ENCODE measurements around the gene EHHADH. TPM values are rescaled to one million over a fixed set of nuclear protein-coding genes. Genes with fewer than 3 reads are reported as not detected.
A peak's percentile ranks its signal among the peaks of the same experiment; 100 is the strongest.

Gene EHHADH
- total RNA-seq, 1 donor from 2014 or later = 2.8 TPM

DNA sequence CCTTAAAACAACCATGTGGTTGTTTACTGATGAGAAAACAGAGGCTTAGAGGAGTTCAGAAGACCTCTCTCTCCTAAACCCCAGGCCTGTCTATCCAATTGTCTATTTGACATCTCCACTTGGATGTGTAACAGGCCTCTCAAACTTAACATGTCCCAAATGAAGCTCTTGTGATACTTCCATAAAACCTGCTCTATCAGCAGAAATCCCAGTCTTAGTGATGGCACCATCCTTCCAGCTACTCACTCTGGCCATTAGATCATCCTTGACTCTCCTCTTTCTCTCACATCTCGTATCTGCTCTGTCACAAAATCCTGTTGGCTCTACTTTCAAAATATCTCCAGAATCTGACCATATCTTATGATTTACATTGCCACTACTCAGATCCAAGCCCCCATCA lies 28.8 kb downstream of the EHHADH start:
- TF ChIP-seq, protein P1, sequence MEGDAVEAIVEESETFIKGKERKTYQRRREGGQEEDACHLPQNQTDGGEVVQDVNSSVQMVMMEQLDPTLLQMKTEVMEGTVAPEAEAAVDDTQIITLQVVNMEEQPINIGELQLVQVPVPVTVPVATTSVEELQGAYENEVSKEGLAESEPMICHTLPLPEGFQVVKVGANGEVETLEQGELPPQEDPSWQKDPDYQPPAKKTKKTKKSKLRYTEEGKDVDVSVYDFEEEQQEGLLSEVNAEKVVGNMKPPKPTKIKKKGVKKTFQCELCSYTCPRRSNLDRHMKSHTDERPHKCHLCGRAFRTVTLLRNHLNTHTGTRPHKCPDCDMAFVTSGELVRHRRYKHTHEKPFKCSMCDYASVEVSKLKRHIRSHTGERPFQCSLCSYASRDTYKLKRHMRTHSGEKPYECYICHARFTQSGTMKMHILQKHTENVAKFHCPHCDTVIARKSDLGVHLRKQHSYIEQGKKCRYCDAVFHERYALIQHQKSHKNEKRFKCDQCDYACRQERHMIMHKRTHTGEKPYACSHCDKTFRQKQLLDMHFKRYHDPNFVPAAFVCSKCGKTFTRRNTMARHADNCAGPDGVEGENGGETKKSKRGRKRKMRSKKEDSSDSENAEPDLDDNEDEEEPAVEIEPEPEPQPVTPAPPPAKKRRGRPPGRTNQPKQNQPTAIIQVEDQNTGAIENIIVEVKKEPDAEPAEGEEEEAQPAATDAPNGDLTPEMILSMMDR (conservative IDR thresholded peaks at IDR 0.05) = no peak
- Mint-ChIP-seq H3K4me1 (no peaks in the 10 kb centered on the region), H3K9me3 (no peaks in the 10 kb centered on the region), H3K4me3 (no peak overlapping the region), H3K27ac (ENCODE audit: unreplicated experiment) (no peak overlapping the region), H3K27me3 (ENCODE audit: low read depth) (no peaks in the 10 kb centered on the region), H3K36me3 (ENCODE audit: low read depth) (peaks cover 2% of the 10 kb centered on the region)
- no peak for DNase-seq (ENCODE audit: low read depth, low spot score)

DNA sequence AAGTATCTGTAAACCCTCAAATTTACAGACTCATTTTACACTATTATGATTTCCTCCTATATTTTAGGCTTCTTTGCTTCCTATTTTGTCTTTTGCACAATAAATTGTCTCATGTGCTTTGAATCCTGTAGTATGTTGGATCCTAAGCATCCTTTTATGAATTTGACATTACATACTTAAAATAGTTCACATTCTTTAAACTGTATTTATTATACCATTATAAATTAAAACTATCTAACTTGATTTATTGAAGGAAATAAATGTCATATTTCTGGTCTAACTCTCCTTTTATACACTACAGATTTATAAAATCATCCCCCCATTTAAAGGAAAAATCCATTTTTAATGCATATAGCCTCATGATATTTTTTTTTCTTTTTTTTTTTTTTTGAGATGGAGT lies 32.6 kb downstream of the EHHADH start:
- no peaks in the 10 kb centered on the region for H3K27me3 Mint-ChIP-seq (ENCODE audit: low read depth)
- no peak overlapping the region for H3K27ac Mint-ChIP-seq (ENCODE audit: unreplicated experiment)
- TF ChIP-seq, protein P1 (conservative IDR thresholded peaks at IDR 0.05) = no peak
- H3K4me3 Mint-ChIP-seq = no peak overlapping the region
- H3K36me3 Mint-ChIP-seq (ENCODE audit: low read depth) = no peaks in the 10 kb centered on the region
- no peak for DNase-seq (ENCODE audit: low read depth, low spot score)
- peaks cover 8% of the 10 kb centered on the region for H3K4me1 Mint-ChIP-seq
- H3K9me3 Mint-ChIP-seq = no peaks in the 10 kb centered on the region

DNA sequence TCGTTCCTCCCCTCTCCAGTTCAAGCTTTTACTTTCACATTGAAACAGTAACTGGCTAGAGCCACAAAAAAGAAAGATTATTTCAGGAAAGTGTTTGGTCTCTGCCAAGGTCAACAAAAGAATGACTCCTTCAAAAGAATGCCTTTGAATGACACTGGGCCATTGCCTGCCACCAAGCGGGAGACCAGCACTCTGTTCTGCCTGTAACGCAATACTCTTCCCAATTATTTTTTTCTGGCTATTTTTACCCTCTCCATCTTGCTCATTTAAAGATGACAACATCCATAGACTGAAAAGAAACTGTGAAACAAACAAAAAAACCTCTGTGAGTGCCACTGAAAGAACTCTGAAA lies 37.3 kb downstream of the EHHADH start:
- Mint-ChIP-seq H3K27me3 (ENCODE audit: low read depth) (no peaks in the 10 kb centered on the region), H3K4me1 (peaks cover 10% of the 10 kb centered on the region), H3K4me3 (peak overlapping the region; percentile 62), H3K27ac (ENCODE audit: unreplicated experiment) (no peak overlapping the region), H3K36me3 (ENCODE audit: low read depth) (no peaks in the 10 kb centered on the region), H3K9me3 (no peaks in the 10 kb centered on the region)
- DNase-seq (ENCODE audit: low read depth, low spot score) = no peak
- TF ChIP-seq, protein P1 (conservative IDR thresholded peaks at IDR 0.05) = no peak

DNA sequence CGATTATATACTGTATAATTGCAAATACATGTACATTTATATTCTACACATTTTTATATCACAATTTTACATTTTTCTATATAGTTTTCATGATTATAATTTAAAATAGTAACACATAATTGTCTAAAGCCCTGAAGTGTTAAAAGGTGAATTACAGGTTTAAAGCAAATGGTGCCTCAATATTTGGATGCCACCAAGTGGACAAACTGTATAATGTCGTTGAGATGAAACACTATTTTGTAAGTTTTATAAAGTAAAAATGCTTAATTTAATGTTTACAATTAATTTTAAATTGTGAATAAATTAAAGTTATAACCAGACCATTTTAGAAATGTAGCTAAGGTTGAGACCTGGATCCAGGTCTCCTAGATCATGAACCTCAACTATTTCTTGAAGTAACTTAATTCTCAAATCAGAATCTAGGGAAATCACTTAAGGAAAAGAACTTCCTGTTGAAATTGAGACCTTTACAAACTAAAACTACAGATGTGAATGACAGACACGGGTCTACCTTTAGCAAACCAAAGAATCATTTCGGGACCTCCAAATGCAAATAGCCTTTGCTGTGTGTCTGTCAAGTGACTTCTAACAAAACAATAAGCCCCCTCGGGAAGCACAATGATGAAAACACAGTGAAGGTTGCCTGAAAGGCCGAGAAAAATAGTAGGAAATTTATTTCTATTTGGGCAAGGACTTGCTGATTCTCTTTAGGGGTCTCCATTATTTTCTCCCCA lies 37.8 kb downstream of the EHHADH start:
- TF ChIP-seq, protein P1 (conservative IDR thresholded peaks at IDR 0.05) = peak; percentile 83
- Mint-ChIP-seq H3K4me3 (peak overlapping the region; percentile 62), H3K27me3 (ENCODE audit: low read depth) (no peaks in the 10 kb centered on the region), H3K36me3 (ENCODE audit: low read depth) (no peaks in the 10 kb centered on the region), H3K4me1 (peaks cover 10% of the 10 kb centered on the region), H3K27ac (ENCODE audit: unreplicated experiment) (no peak overlapping the region), H3K9me3 (no peaks in the 10 kb centered on the region)
- DNase-seq (ENCODE audit: low read depth, low spot score) = no peak

DNA sequence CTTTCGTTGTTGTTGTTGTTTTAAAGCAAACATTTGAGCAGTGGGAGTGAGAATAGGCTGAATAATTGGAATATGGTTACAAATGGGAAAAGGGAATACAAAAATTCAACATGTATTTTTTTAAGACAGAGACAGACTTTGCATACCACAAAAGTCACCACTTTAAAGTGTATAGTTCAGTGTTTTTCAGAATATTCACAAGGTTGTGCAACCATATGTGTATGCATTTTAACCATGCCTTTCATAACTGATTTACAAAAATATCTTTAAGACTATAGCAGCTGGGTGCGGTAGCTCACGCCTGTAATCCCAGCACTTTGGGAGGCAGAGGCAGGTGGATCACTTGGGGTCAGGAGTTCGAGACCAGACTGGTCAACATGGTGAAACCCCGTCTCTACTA lies 41.3 kb downstream of the EHHADH start:
- H3K4me1 Mint-ChIP-seq = peaks cover 10% of the 10 kb centered on the region
- H3K27me3 Mint-ChIP-seq (ENCODE audit: low read depth) = no peaks in the 10 kb centered on the region
- TF ChIP-seq, protein P1 (conservative IDR thresholded peaks at IDR 0.05) = no peak
- no peak overlapping the region for H3K4me3 Mint-ChIP-seq
- no peak for DNase-seq (ENCODE audit: low read depth, low spot score)
- no peaks in the 10 kb centered on the region for H3K9me3 Mint-ChIP-seq
- H3K36me3 Mint-ChIP-seq (ENCODE audit: low read depth) = no peaks in the 10 kb centered on the region
- no peak overlapping the region for H3K27ac Mint-ChIP-seq (ENCODE audit: unreplicated experiment)

Data from neural crest cell (in vitro differentiated cells).